ENCODE data around the gene RAC3.
"Not testable (repeated sequence)": the region's sequence is repeated elsewhere in the genome, so short reads cannot be mapped to it uniquely, and the experiment has no call there.

Gene RAC3

DNA sequence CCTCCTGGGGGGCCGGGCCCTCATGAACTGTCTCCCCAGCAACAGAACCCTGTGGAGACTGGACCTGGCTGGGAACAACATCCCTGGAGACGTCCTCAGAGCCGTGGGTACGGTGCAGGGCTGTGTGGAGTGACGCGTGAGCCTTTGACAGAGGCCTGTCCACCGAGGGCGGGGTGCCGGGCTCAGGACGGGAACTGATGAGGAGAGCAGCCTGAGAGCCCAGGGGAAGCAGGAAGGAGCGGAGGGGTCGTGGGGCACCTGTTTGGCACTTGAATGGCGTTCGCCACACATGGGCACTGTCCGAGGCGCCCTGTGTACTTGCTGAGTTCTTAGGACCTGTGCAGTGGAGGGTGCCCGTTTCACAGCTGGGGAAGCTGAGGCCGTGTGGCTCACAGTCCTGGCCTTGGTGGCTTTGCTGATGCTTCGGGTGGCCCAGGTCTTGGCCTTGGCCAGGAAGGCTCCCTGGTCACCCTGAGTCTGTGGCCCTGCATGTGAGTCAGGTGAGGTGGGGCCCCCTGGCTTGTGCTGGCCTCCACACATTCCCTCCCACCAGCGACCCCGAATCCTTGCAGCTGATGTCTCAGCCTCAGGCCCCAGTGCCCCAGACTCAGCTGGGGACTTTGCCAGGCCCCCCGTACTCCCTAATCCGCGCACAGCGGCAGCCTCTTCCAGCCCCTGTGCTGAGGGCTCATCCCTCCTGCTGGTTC, 5.9 kb upstream of the RAC3 start:
- DNase-seq = no peak

DNA sequence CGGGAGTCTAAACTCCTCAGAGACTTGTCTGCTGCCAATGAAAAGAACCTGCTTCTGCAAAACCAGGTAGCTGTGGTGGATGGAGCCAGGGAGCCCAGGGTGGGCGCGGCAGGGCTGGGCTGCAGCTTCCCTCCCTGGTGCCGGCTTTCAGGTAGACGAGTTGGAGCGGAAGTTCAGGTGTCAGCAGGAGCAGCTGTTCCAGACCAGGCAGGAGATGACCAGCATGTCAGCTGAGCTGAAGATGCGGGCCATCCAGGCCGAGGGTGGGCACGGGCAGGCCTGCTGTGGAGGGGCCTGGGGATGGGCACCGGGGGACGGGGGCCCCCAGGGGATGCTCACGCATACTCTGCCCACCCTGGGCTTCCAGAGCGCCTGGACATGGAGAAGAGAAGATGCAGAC, 3.2 kb upstream of the RAC3 start:
- DNase-seq = no peak

DNA sequence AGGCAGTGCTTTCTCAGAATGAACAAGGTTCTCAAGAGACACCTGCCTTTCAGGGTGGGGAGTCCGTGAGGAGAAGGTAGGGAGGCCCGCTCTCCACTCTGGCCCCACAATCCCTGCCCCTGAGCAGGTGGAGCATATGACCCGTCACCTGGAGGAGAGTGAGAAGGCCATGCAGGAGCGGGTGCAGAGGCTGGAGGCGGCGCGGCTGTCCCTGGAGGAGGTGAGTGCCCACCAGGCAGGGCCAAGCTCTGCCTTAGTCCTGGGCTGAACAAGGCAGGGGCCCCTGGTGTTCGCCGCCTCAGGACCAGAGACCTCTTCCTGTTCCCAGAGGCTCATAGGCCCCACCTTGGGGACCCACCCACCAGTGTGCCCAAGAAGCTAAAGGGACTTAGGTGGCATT, 2.5 kb upstream of the RAC3 start:
- no peak for DNase-seq

DNA sequence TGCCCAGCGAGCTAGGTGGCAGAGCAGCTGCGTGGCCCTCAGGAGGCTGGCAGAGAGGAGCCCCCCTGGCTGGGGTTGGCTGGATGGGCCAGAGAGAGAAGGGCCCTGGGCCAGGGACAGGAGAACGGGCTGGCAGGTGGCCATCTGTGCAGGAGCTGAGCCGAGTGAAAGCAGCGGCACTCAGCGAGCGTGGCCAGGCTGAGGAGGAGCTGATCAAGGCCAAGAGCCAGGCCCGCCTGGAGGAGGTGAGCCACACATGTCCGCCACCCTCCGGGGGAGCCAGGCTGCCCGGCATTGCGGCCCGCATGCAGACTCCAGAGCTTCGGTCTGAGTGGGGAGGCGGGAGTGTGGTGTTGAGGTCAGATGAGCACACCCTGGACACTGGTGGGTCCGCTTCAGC, 2.1 kb upstream of the RAC3 start:
- DNase-seq = no peak

DNA sequence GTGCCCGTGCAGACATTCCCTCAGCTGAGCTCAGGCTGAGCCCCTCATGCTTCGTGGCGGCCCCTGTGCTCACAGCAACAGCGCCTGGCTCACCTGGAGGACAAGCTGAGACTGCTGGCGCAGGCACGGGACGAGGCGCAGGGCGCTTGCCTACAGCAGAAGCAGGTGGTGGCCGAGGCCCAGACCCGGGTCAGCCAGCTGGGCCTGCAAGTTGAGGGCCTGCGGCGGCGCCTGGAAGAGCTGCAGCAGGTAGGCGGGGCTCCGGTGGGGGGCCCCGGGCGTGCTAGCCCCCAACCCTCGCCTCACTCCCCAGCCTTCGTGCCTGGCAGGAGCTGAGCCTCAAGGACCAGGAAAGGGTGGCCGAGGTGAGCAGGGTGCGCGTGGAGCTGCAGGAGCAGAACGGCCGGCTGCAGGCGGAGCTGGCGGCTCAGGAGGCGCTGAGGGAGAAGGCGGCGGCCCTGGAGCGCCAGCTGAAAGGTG, 1.4 kb upstream of the RAC3 start:
- DNase-seq = no peak

DNA sequence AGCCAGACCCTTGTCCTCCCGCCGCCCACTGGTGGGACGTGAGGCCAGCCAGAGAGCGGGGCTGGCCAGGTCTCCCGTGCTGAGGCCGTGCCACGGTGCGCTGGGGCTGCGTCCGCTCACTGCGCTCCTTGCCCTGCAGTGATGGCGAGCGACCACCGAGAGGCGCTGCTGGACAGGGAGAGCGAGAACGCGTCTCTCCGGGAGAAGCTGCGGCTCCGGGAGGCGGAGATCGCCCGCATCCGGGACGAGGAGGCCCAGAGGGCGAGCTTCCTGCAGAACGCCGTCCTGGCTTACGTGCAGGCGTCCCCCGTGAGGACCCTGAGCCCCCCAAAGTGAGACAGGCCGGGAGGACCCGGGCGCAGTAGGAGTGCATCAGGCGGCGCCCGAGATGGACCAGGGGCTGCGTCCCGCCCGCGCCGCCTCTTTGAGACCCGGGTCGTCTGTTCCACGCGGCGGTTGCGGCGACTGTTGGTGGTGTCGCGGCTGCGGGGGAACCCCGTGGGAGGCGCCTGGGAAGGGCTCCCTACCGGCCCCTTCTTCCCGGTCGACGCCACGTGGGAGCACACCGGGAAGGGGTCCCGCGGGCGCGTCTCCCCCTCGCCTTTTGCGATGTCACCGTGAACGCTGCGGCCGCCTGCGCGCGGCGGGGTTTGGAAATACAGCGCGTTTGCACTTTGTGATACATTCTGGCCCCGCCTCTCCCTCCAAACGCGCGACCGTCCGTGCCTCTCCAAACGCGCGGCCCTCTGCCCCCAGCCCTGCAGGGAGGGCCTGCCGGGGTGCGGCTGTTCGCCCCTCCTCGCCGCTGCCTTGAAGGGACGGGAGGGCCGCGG, 792 bp upstream of the RAC3 start:
- DNase-seq = no peak

DNA sequence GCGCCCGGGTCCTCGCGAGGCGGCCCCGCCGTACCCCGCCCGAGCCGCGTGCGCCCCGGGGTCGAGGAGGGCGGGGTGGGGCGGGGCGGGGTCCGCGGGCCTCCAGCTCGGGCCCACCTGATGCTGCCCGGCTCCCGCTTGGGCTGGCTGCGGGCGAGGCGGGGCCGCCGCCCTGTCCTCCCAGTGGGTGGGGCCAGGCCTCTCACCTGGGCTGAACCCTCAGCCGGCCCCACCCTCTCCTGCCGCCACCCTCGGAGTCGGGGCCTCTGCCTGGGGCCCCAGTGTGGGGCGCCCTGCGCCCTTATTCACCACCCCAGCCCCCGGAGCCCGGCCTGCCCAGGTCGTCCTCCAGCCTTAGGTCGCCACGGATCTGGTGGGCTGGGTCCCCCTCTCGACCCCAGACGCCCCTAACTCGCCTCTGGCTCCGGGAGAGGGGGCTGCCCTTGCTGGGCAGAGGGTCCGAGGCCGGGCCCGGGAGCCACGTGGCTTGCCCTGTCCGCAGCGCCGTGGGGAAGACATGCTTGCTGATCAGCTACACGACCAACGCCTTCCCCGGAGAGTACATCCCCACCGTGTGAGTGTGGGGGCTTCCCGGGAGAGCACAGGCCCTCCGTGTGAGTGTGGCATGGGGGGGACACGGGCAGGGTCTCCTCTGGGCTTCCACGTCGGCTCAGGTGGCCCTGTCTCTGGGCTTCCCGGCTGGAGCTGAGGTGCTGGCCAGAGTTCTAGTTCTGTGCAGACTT, 578 bp downstream of the RAC3 start:
- DNase-seq = no peak

DNA sequence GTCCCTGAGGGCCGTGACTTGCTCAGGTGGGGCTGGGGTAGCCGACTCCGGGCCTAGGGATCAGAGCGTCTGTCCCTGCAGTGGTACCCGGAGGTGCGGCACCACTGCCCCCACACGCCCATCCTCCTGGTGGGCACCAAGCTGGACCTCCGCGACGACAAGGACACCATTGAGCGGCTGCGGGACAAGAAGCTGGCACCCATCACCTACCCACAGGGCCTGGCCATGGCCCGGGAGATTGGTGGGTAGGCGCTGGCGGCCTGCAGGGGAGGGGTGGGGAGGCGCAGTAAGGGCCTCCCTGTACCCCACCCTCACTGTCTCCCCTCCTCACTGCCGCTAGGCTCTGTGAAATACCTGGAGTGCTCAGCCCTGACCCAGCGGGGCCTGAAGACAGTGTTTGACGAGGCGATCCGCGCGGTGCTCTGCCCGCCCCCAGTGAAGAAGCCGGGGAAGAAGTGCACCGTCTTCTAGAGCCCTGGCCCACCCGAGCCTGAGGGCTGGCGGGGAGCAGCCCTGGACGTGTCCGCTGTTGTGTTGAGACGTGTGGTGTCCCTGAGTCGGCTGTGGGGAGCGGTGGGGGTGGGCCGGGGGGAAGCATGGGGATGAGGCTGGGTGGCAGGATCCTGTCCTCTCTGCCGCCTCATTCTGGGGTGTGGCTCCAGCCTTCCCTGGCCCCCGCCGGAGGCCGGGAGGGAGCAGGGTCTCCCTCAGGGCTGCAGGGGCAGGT, 2.0 kb downstream of the RAC3 start:
- DNase-seq = no peak

DNA sequence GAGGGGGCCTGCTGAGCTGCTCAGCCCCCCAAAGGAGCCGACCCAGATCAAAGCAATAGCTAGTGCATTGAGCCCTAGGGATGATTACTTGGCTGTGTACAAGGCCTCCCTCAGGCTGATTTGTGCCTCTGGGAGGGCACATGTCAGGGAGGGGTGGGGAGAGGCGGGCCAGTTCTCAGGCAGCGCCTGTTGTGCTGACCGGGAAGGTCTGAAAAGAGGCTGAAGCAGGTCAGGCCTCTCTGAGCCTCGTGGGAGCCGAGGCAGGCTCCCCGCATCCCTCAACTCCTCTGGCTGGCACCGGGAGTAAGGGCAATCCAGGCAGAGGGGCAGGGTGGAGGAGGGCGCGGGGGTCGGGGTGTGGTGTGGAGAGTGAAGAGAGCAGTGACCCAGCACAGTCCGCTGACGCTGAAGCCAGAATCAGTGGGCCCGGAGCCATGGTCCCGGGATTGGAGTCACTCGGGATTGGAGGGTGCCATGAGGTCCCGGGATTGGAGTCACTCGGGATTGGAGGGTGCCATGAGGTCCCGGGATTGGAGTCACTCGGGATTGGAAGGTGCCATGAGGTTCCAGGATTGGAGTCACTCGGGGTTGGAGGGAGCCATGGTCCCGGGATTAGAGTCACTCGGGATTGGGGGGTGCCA, 3.0 kb downstream of the RAC3 start:
- no peak for DNase-seq

DNA sequence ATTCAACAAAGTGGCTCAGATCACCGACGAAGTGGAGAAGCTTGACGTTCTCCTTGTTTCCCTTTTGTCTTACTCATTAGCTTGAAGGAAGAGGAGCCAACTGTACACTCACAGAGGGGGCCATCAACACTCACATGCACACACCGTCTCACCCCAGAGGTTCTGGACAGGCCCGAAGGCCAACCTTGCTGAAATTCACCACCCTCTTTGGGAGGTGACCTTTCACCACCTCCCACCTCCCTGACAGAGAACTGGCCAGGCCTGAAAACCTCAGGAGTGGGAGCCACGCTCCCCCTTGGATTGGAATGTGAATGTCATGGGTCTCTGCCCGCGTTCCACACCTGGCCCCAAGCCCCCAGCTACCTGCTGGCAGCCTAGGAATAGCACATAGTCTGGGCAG, 4.0 kb downstream of the RAC3 start:
- DNase-seq = no peak

DNA sequence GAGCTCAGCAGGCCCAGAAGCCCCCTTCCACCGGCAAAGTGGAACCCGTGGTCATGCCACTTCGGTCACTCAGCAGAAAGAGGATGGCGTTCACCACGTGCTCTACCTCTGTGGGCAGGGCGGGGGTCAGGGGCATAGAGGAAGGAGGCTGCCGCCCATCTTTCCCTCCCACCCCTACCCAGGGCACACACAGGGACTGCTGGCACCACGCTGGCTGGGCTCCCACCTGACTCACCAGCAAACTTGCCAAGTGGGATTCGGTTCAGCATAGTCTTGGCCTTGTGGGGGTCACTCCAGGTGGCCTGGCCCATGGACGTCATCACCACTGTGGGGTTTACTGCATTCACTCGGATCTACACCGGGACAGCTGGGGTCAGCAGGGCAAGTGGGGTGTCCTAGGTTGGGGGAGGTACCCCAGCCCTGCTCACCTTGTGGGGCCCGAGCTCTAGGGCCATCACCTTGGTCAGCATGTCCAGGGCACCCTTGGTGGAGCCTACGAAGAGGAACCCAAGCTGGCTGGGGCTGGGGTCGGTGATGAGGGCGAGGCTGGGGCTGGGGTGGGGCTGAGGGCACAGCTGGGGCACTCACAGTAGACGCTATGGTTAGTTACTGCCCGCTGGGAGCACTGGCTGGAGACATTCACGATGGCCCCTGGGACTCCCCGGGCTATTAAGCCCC, 4.6 kb downstream of the RAC3 start:
- no peak for DNase-seq

DNA sequence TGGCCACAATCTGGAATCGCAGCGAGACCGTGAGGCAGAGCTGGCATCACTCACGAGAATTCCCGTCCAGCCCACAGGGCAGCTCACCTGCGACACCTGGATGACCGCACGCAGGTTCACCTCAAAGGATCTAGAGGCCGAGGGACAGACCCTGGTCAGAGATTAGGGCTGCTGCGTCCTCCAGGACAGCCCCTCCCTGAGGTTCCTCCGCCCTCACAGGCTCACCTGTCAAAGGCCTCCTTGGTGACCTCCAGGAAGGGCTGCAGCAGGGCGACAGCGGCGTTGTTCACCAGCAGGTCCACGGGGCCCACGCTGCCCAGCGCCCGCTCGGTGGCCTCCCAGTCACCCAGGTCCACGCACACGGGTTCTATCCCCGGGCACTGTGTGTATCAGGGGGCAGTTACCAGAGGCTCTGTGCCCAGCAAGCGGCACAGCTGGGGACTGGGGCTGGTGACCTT, 5.2 kb downstream of the RAC3 start:
- DNase-seq = no peak

DNA sequence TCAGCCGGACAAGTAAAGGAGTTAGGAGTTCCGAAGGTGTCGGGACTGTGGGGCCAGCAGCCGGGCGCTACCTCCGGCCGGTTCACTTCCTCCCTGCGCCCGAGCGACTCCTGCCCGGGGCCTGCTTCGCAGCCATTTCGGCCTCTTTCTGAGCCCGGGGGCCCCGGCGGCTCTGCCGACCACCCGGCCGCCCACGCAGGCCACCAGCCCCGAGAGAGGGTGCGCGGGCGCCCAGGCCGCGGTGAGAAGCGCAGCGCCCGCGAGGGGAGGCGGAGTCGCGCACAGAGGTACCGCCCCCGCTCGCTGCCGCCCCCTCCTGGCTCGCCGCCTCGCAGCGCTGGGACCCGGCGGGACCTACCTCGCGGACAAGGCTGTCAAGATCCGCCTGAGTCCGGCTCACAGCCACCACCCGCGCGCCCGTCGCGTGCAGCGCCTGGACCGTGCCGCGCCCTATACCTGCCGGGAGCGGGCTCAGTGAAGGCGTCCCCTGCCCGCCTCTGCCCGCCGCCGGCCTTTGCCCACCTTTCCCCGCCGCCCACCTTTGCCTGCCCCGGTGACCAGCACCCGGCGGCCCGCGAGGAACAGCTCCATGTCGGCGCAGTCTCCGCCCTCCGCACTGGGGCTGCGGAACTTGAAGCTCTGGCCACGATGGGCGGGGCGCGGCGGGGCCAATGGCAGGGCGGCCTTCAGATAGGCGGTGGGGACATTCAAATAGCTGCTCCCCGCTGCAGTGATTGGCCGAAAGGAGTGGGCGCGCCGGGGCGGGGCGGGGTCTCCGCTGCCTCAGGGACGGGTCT, 5.8 kb downstream of the RAC3 start, which contains the start of gene DCXR:
Gene DCXR (minus strand): TSS at position 606 of the 797 bp plus-strand sequence. CDS start 15 bp downstream, at position 591.
- peak; percentile 97 for DNase-seq

DNA sequence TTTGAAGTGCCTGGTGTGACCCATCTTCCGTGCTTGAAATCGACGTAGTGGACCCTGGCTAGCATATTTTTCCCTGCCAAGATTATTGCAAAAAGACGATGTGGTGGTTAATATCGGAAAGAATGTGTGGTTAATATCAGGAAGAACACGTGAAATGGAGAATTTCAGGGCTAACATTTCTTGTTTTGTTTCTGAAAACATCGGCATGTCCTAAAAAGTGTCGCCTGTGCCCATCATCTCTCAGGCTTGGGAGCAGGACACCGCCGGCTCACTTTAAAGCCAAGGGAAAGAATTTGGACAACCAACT, 6.4 kb downstream of the RAC3 start:
- DNase-seq = no peak

DNA sequence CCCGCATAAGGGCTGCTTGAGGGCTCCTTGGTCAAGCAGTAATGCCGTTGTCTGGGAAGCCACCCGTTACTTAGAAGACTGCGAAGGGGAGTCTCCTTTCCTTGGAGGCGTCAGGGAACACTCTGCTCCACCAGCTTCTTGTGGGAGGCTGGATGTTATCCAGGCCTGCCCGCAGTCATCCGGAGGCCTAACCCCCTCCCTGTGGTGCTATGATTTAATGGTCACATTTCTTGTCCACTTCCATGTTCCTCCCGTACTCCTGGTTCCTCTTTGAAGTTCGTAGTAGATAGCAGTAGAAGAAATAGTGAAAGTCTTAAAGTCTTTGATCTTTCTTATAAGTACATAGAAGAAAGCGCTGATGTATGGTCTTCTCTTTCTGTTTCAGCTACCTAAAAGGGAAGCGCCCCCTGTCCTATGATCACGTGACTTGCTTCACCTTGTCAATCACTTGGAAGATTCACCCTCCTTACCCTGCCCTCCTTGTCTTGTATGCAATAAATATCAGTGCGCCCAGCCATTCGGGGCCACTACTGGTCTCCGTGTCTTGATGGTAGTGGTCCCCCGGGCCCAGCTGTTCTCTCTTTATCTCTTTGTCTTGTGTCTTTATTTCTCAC, 7.4 kb downstream of the RAC3 start:
- DNase-seq = not testable (repeated sequence)

DNA sequence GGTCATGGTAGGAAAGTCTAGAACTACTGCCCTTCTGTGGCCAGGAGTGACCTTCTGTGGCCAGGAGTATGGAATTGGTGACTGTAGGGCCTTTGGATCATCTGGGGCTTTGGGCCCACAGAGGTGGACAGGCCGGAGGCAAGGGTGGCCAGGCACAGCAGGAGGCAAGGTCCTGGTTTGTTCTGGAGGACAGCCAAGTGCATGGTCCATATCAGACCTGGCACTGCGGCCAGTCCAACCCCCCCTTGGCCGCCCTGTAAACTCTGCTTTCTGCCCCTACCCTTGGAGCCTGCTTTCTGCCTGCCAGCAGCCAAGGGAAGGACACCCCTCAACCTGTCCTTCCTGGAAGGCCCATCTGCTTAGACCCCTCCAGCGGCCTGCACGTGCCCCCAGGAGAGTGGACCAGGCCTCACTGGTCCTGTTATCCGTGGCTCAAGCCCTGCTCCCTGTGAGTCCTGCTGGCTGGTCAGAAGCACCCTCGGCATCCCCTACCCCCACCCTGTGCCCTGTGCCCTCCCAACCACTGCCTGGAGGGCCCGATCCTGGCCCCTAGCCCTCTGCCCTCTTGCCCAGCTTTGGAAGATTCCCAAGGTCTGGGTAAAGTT, 8.3 kb downstream of the RAC3 start:
- no peak for DNase-seq

DNA sequence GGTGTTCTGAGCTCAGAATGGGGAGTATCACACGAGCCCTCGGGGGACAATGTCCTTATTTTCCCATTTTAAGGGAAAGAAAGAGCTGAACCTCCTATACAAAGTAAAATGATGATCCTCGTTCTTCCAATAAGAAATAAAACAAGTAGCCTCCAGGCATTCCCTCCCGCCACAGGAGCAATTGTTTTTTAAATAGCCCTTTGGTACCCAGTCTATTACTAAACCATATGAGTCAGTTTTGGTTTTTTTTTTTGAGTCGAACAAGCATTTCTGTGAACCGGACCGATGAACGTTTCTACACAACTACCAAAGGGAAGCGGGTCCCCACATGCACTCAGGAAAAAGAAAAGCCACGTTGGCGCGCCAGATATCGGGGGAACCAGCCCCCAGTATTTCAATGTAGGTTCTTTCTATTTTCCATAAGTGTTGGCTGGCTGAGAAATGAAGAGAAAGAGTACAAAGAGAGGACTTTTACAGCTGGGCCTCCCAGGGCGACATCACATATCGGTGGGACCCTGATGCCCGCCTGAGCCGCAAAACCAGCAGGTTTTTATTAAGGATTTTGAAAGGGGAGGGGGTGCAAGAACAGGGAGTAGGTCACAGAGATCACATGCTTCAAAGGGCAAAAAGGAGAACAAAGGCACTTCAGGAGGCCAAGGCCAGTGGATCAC, 9.8 kb downstream of the RAC3 start:
- no peak for DNase-seq

DNA sequence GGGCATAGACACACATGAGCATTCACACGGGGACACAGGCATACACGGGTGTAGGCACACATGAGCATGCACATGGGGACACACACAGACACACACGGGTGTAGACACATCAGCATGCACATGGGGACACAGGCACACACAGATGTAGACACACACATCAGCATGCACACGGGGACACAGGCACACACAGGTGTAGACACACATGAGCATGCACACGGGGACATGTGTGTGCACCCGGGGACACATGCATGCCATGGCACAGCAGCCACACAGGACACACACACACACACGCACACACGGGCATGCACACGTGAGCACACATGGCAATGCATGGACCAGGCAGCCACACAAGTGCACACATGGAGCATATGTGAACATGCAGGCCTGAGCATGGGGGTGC, 11.2 kb downstream of the RAC3 start:
- no peak for DNase-seq

DNA sequence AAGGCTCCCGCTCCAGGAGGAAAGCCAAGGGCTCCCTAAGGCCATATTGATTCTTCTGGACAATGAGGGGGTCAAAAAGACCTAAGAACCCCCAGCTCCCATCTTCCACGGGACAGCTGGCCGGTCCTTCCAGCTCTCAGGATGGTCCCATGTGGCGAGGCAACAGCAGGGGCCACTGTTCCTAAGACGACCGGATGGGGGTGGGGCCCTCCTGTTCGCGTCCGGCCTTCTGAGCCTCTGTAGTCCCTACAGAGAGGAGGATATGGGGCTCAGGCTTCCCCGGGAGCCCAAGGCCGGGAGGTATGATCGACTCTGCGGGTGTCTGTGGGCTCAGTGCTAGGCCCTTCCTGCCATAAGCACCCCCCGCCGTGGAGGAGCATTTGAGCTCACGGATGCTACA, 12.0 kb downstream of the RAC3 start:
- no peak for DNase-seq
